ENCODE results near the gene JUN.

GRCh38 chr1:58769809-58770320 lies 14.0 kb downstream of the JUN start:
- TF ChIP-seq CTCF (IDR thresholded peaks at IDR 0.05) = no peak
- TF ChIP-seq POLR2A (IDR thresholded peaks at IDR 0.05) = no peak

All from breast epithelium (tissue), 3 donors.